Uterus (tissue), 4 donors: ENCODE measurements around the gene PDGFC. TPM values are rescaled to one million over a fixed set of nuclear protein-coding genes. Genes with fewer than 3 reads are reported as not detected.

Source experiments
- DNase-seq, 2 donors: peaks; one replicate each; pipeline ENCODE4 v3.0.0-alpha.2; 2019 to 2020
- H3K27ac ChIP-seq, 2 donors: fragments of 200-600 bp; sonication (generic); 1 replicate in 1 of 2; 2 replicates in 1 of 2; pipeline ENCODE4 v1.5.1; 2016 to 2018
- H3K27me3 ChIP-seq, 2 donors: fragments of 200-600 bp; sonication (generic); one replicate each; pipeline ENCODE4 v1.5.1; 2018 to 2019; ENCODE audit warnings: control low read depth in 1 of 2
- H3K36me3 ChIP-seq, 2 donors: fragments of 200-600 bp; sonication (generic); one replicate each; pipeline ENCODE4 v1.5.1; 2019; ENCODE audit warnings: control low read depth in 1 of 2
- H3K4me1 ChIP-seq, 2 donors: fragments of 200-600 bp; sonication (generic); one replicate each; pipeline ENCODE4 v1.5.1; 2018 to 2019; ENCODE audit warnings: control low read depth in 1 of 2
- H3K4me3 ChIP-seq, 2 donors: fragments of 200-600 bp; sonication (generic); 1 replicate in 1 of 2; 2 replicates in 1 of 2; pipeline ENCODE4 v1.5.1; 2018 to 2019; ENCODE audit warnings: mild to moderate bottlenecking in 1 of 2
- H3K9me3 ChIP-seq, 2 donors: fragments of 200-600 bp; sonication (generic); one replicate each; pipeline ENCODE4 v1.5.1; 2019; ENCODE audit warnings: control low read depth in 1 of 2
- CTCF ChIP-seq, 4 experiments: fragments of 200-600 bp in 2 of 4; fragments of 450-650 bp in 2 of 4; sonication (generic) in 2 of 4; IDR thresholded peaks; one replicate each; pipeline ENCODE4 v1.5.1; 2016 to 2019; ENCODE audit warnings: antibody characterized with exemption in 4 of 4, mild to moderate bottlenecking in 2 of 4, moderate library complexity in 1 of 4
- POLR2A ChIP-seq, 2 donors: fragments of 450-650 bp; IDR thresholded peaks; one replicate each; pipeline ENCODE4 v1.6.1; 2016; ENCODE audit warnings: antibody characterized with exemption in 2 of 2, mild to moderate bottlenecking in 1 of 2, moderate library complexity in 1 of 2
- intact Hi-C: fragments of 100-400 bp; cut with DNase I; formaldehyde crosslinking; loops from one replicate; pipeline ENCODE4 v1.15.1; 2023; ENCODE audit warnings: low total_unique reads
- total RNA-seq, 4 donors: library from RNA; depleted of rRNA in 3 of 4; stranded (reverse); fragments of >200 nt in 3 of 4; gene quantifications; one replicate each; pipeline versions ENCODE4 v1.1.0 to v1.2.4, GENCODE V29; 2014 to 2023
- donor health status: DM: yes; HTN: yes; CAD: no.

Gene PDGFC
- total RNA-seq, 4 donors from 2014 or later = 22.5 to 103 (median 70.2) TPM

DNA sequence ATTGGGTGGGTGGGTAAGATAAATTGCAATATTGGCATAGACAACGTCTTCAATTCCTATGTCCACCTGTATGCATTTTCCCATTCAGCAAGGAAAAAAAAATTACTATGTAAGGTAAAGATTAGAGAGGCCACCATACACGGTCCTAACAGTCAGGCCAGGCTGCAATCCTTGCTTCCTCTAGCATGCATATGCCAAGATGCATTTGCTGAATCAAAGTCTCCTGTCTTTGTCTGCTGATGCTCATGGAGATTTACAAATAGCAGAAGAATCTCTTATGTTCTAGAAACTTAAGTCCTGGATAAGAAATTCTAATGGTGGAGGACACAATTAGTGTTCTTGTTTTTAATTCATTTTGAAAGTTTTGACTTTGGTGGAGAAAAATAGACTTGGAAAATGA is 206.8 kb downstream of the PDGFC start:
- Histone ChIP-seq H3K4me3 (no peak overlapping the region), H3K27ac (no peak overlapping the region), H3K27me3 (no peaks in the 10 kb centered on the region), H3K4me1 (peaks cover 0 to 7% of the 10 kb centered on the region in 2 donors), H3K9me3 (no peaks in the 10 kb centered on the region), H3K36me3 (no peaks in the 10 kb centered on the region)
- intact Hi-C loops = no loop called here
- no peak for DNase-seq
- TF ChIP-seq POLR2A (IDR thresholded peaks at IDR 0.05) (no peak), CTCF (IDR thresholded peaks at IDR 0.05) (no peak)

GRCh38 chr4:156764145-156764544 is 207.5 kb downstream of the PDGFC start:
- intact Hi-C loops = no loop called here
- H3K27ac ChIP-seq = peak overlapping the region in 1 of 2 donors; percentile 28

GRCh38 chr4:156763511-156763910 is 208.1 kb downstream of the PDGFC start:
- no peaks in the 10 kb centered on the region for H3K27me3 ChIP-seq
- DNase-seq = no peak
- H3K4me3 ChIP-seq = no peak overlapping the region
- H3K36me3 ChIP-seq = no peaks in the 10 kb centered on the region
- TF ChIP-seq POLR2A (IDR thresholded peaks at IDR 0.05) (no peak), CTCF (IDR thresholded peaks at IDR 0.05) (no peak)
- peak overlapping the region in 1 of 2 donors; percentile 28 for H3K27ac ChIP-seq
- H3K9me3 ChIP-seq = no peaks in the 10 kb centered on the region
- peaks cover 0 to 7% of the 10 kb centered on the region in 2 donors for H3K4me1 ChIP-seq
- intact Hi-C loops = no loop called here

More at GRCh38 chr4:156764145-156764544, 207.5 kb downstream of the PDGFC start:
- H3K4me1 ChIP-seq = peaks cover 0 to 7% of the 10 kb centered on the region in 2 donors
- DNase-seq = no peak
- no peaks in the 10 kb centered on the region for H3K36me3 ChIP-seq
- H3K9me3 ChIP-seq = no peaks in the 10 kb centered on the region
- H3K4me3 ChIP-seq = no peak overlapping the region
- TF ChIP-seq POLR2A (IDR thresholded peaks at IDR 0.05) (no peak), CTCF (IDR thresholded peaks at IDR 0.05) (no peak)
- no peaks in the 10 kb centered on the region for H3K27me3 ChIP-seq

DNA sequence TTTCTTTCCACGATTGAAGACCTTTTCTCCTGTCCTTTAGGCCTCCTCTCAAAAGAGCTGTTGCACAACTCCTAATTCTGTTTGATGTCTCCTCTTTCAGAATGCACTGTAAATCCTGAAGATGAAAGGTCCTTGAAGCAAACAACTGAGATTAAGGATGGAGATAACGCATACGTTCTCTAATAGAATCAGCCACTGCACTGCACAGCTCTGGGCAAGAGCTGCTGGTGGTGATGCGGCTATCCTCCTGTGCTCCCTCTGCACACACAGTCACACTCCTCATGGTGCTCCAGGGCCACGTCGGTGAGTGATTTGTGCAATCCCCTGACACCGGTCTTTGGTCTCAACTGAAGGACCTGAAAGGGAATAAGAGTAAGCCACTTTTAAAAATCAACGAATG is 208.7 kb downstream of the PDGFC start:
- peaks cover 0 to 7% of the 10 kb centered on the region in 2 donors for H3K4me1 ChIP-seq
- no peaks in the 10 kb centered on the region for H3K9me3 ChIP-seq
- no peaks in the 10 kb centered on the region for H3K27me3 ChIP-seq
- intact Hi-C loops = no loop called here
- no peak overlapping the region for H3K4me3 ChIP-seq
- no peak for TF ChIP-seq CTCF (IDR thresholded peaks at IDR 0.05)
- TF ChIP-seq POLR2A (IDR thresholded peaks at IDR 0.05) = no peak
- H3K27ac ChIP-seq = no peak overlapping the region
- DNase-seq = no peak
- H3K36me3 ChIP-seq = no peaks in the 10 kb centered on the region

DNA sequence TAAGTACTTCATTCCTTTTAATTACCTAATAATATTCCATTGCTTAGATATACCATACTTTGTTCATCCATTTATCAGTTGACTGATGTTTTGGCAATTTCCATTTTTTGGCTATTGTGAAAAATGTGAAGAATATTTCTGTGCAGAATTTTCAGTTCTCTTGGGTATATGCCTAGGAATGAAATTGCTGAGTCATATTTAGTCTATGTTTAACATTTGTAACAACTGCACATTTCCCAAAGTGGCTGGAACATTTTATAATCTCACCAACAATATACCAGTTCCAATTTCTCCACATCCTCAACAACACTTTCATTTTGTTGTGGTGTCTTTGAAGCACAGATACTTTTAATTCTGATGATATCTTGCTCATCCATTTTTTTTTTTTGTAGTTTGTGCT is 215.5 kb downstream of the PDGFC start:
- H3K27ac ChIP-seq = no peak overlapping the region
- no peaks in the 10 kb centered on the region for H3K4me1 ChIP-seq
- DNase-seq = no peak
- no peaks in the 10 kb centered on the region for H3K9me3 ChIP-seq
- intact Hi-C loops = no loop called here
- H3K36me3 ChIP-seq = no peaks in the 10 kb centered on the region
- H3K27me3 ChIP-seq = no peaks in the 10 kb centered on the region
- H3K4me3 ChIP-seq = no peak overlapping the region
- no peak for TF ChIP-seq POLR2A (IDR thresholded peaks at IDR 0.05)
- TF ChIP-seq CTCF (IDR thresholded peaks at IDR 0.05) = no peak
